A549 treated with ZK216348 at 1 μM for 4 hours (cell line): ENCODE results near the gene ASPM. TPM values are rescaled to one million over a fixed set of nuclear protein-coding genes. Genes with fewer than 3 reads are reported as not detected.

Experiments
- total RNA-seq: library from RNA; stranded (reverse); fragments of 200-300 nt; extraction: Qiagen RNA extraction; gene quantifications from 5 replicates; pipeline ENCODE4 v1.2.3, GENCODE V29; 2022; ENCODE audit warnings: low read depth

Gene ASPM
- total RNA-seq = 10.8 to 26.1 TPM (median 22.7 TPM) in 5 replicates

DNA sequence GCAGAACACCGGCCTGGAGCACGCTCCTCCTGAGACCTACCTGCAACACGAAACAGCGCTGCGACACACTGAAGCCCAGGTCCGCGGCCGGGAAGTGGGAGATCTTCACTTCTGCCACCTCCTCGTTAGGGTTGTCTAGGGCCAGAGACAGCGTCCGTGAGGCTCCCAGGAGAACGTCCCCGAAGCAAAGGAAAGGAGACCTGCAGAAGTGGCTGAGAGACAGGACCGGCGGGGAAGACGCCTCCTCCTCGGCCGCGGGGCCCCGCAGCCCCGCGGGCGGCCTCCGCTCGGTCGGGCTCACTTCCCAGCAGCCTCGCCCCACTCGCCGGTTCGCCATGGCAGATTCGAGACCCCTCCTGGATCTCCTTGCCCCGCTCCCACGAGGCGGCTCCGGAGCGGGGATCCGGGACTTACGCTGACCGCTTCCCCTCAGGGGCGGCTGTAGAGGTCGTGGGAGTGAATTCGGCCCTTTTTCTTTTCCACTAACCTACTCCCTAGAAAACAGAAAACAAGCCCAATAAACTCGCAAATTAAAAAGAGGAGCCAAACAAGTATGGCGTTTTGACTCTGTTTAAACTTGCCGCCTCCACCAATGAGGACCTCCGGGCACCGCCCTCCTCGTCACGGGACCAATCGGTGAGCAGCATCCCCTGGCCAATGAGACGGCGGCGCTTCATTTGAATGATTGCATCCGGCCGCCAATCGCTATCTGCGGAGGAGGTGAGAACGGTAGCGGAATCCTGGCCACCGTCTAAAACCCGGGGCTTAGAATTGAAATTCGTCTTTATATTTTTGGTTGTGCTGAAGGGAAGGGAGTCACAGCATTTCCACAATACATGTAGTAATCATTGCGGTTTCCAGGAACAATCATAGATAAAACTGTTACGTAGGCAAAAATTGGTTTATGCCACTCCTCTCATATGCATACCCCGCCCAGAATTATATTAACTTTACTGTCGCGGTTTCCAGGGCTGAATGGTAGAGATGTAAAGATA is at the start of gene ASPM:
ASPM (minus strand) TSS at position 569 of the 995 bp plus-strand sequence; CDS start at position 337, 232 bp downstream.

GRCh38 chr1:197066719-197067456 is 79.6 kb downstream of the ASPM start, which contains the start of gene F13B:
Gene F13B, minus strand, starts transcription at chr1:197067260. Its CDS starts 37 bp downstream, at chr1:197067223.

Other genes with a start within 250 kb of the ASPM start
- gene CFHR2, start 202.9 kb downstream of the ASPM start, total RNA-seq = not detected in 5 replicates
- not detected in 5 replicates for gene CFHR5, start 169.1 kb downstream of the ASPM start, total RNA-seq
- gene F13B, start 79.4 kb downstream of the ASPM start, total RNA-seq = 0.14 to 0.38 TPM in 2 of 5 replicates, not detected in the others
- 1.2 to 4.3 TPM (median 3.1 TPM) in 5 replicates for gene ZBTB41, start 54.6 kb upstream of the ASPM start, total RNA-seq
- not detected in 5 replicates for gene CRB1, start 121.6 kb upstream of the ASPM start, total RNA-seq